MM.1S (cell line): ENCODE results near the gene IL26.

Source experiments
- DNase-seq: peaks from one replicate; pipeline ENCODE4 v3.0.0-alpha.2; 2015
- H2AFZ ChIP-seq: fragments of 300-600 bp; sonication (generic); 2 replicates; pipeline ENCODE4 v1.6.0; 2016; ENCODE audit warnings: antibody characterized with exemption, low read length
- H3F3A ChIP-seq: fragments of 300-600 bp; sonication (generic); 2 replicates; pipeline ENCODE4 v1.6.1; 2016; ENCODE audit warnings: mild to moderate bottlenecking, antibody characterized with exemption, low read length, moderate library complexity, mixed read lengths; ENCODE audit not compliant: insufficient read depth
- H3K27ac ChIP-seq: fragments of 300-600 bp; sonication (generic); 2 replicates; pipeline ENCODE4 v1.5.1; 2016; ENCODE audit warnings: mild to moderate bottlenecking, low read length
- H3K27me3 ChIP-seq: fragments of 300-600 bp; sonication (generic); replicated peaks from 2 replicates; pipeline ENCODE4 v1.6.0; 2016; ENCODE audit warnings: low read length; ENCODE audit not compliant: insufficient read depth
- H3K36me3 ChIP-seq: fragments of 300-600 bp; sonication (generic); replicated peaks from 2 replicates; pipeline ENCODE4 v1.6.1; 2016; ENCODE audit warnings: mild to moderate bottlenecking, low read length, mixed read lengths; ENCODE audit not compliant: insufficient read depth
- H3K4me1 ChIP-seq: fragments of 300-600 bp; sonication (generic); 2 replicates; pipeline ENCODE4 v1.6.1; 2016; ENCODE audit warnings: low read length, mixed read lengths
- H3K4me2 ChIP-seq: fragments of 300-600 bp; sonication (generic); 2 replicates; pipeline ENCODE4 v1.6.0; 2016; ENCODE audit warnings: low read depth, low read length
- H3K4me3 ChIP-seq: fragments of 300-600 bp; sonication (generic); 2 replicates; pipeline ENCODE4 v1.5.1; 2016; ENCODE audit warnings: low read length, mixed read lengths
- H3K79me2 ChIP-seq: fragments of 300-600 bp; sonication (generic); 2 replicates; pipeline ENCODE4 v1.6.1; 2016; ENCODE audit warnings: mixed run types, low read length, mixed read lengths
- H3K9ac ChIP-seq: fragments of 300-600 bp; sonication (generic); 2 replicates; pipeline ENCODE4 v1.6.1; 2016; ENCODE audit warnings: low read length, mixed read lengths
- H3K9me2 ChIP-seq: fragments of 300-600 bp; sonication (generic); replicated peaks from 2 replicates; pipeline ENCODE4 v1.6.1; 2016; ENCODE audit warnings: mild to moderate bottlenecking, low read length, mixed read lengths; ENCODE audit not compliant: insufficient read depth
- H3K9me3 ChIP-seq: fragments of 300-600 bp; sonication (generic); replicated peaks from 2 replicates; pipeline ENCODE4 v1.6.1; 2016; ENCODE audit warnings: mild to moderate bottlenecking, low read length, mixed read lengths; ENCODE audit not compliant: insufficient read depth
- H4K20me1 ChIP-seq: fragments of 300-600 bp; sonication (generic); 2 replicates; pipeline ENCODE4 v1.6.1; 2016; ENCODE audit warnings: mild to moderate bottlenecking, low read length, moderate library complexity, mixed read lengths; ENCODE audit not compliant: insufficient read depth
- EZH2 ChIP-seq: fragments of 300-600 bp; sonication (generic); optimal IDR thresholded peaks from 2 replicates; pipeline ENCODE3; 2017; ENCODE audit warnings: low read depth, mild to moderate bottlenecking, antibody characterized with exemption, low read length, mixed read lengths
- EZH2phosphoT487 ChIP-seq: fragments of 300-600 bp; sonication (generic); IDR thresholded peaks from 2 replicates; pipeline ENCODE4 v1.6.1; 2018; ENCODE audit warnings: antibody characterized with exemption, low read length
- TF ChIP-seq, protein P1 (sequence below): fragments of 300-600 bp; sonication (generic); IDR thresholded peaks from 2 replicates; pipeline ENCODE4 v1.5.1; 2016; ENCODE audit warnings: antibody characterized with exemption, low read length, mixed read lengths

The IL26 gene

GRCh38 chr12:68227356-68227755 is 1.7 kb upstream of the IL26 start:
- Histone ChIP-seq H3K27me3 (no peaks in the 10 kb centered on the region), H3K36me3 (no peaks in the 10 kb centered on the region), H3K27ac (no peak overlapping the region), H3K4me2 (no peak overlapping the region), H3K4me1 (0 out of 2 replicates have a peak, but pooled peaks cover 3% of the 10 kb centered on the region), H3K9ac (no peak overlapping the region), H3K9me2 (no peaks in the 10 kb centered on the region), H2AFZ (no peak overlapping the region), H3K79me2 (no peaks in the 10 kb centered on the region), H3K9me3 (no peaks in the 10 kb centered on the region), H3F3A (no peaks in the 10 kb centered on the region), H4K20me1 (no peaks in the 10 kb centered on the region), H3K4me3 (no peak overlapping the region)
- no peak for DNase-seq
- TF ChIP-seq EZH2phosphoT487 (no peak), EZH2 (no peak)
- TF ChIP-seq, protein P1, sequence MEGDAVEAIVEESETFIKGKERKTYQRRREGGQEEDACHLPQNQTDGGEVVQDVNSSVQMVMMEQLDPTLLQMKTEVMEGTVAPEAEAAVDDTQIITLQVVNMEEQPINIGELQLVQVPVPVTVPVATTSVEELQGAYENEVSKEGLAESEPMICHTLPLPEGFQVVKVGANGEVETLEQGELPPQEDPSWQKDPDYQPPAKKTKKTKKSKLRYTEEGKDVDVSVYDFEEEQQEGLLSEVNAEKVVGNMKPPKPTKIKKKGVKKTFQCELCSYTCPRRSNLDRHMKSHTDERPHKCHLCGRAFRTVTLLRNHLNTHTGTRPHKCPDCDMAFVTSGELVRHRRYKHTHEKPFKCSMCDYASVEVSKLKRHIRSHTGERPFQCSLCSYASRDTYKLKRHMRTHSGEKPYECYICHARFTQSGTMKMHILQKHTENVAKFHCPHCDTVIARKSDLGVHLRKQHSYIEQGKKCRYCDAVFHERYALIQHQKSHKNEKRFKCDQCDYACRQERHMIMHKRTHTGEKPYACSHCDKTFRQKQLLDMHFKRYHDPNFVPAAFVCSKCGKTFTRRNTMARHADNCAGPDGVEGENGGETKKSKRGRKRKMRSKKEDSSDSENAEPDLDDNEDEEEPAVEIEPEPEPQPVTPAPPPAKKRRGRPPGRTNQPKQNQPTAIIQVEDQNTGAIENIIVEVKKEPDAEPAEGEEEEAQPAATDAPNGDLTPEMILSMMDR: no peak

DNA sequence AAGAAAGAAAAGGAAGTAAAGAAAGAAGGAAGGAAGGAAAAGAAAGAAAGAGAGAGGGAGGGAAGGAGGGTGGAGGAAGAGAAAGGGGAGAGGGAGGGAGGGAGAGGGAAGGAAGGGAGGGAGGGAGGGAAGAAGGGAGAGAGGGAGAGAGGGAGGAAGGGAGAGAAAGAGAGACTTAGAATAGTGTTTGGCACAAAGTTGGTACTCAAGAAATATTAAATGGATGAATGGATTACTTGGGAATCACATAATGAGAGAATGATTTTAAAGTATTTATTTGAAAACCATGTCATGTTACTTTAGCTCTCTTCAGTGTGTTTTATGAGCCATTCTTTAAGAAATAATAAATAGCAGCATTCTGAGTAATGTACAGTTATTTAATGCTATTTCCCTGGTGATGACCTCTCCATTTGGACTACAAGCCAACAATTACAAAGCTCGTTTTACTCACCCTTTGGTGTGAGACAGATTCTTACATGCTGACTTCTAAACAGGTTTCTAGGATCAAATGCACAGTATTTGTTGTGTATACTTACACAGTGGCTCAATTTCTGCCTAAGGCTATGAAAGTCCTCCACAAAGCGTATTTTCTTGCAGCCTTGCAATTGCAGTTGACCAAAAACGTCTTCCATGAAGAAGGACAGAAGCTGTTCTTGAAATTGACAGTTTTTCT is 861 bp downstream of the IL26 start:
- TF ChIP-seq EZH2: no peak
- TF ChIP-seq, protein P1: no peak
- no peak for TF ChIP-seq EZH2phosphoT487
- Histone ChIP-seq H3K9me3 (no peaks in the 10 kb centered on the region), H3K4me3 (no peak overlapping the region), H3K36me3 (no peaks in the 10 kb centered on the region), H4K20me1 (no peaks in the 10 kb centered on the region), H3K79me2 (no peaks in the 10 kb centered on the region), H3K9me2 (no peaks in the 10 kb centered on the region), H3K27me3 (no peaks in the 10 kb centered on the region), H2AFZ (no peak overlapping the region), H3K4me2 (no peak overlapping the region), H3K9ac (no peak overlapping the region), H3K4me1 (0 out of 2 replicates have a peak, but pooled peaks cover 3% of the 10 kb centered on the region), H3F3A (no peaks in the 10 kb centered on the region), H3K27ac (no peak overlapping the region)
- no peak for DNase-seq

GRCh38 chr12:68223067-68223747 is 2.4 kb downstream of the IL26 start:
- Histone ChIP-seq H3K9me3 (no peaks in the 10 kb centered on the region), H3K27ac (no peak overlapping the region), H3K4me2 (peak overlapping the region; percentile 50), H3K79me2 (no peaks in the 10 kb centered on the region), H3K4me3 (no peak overlapping the region), H3K36me3 (no peaks in the 10 kb centered on the region), H3K27me3 (no peaks in the 10 kb centered on the region), H4K20me1 (no peaks in the 10 kb centered on the region), H2AFZ (peak overlapping the region; percentile 65; the same call in 1 of the 2 replicates), H3F3A (no peaks in the 10 kb centered on the region), H3K9ac (no peak overlapping the region), H3K4me1 (0 out of 2 replicates have a peak, but pooled peaks cover 3% of the 10 kb centered on the region), H3K9me2 (no peaks in the 10 kb centered on the region)
- TF ChIP-seq EZH2phosphoT487: no peak
- TF ChIP-seq, protein P1: peak; percentile 92
- DNase-seq: peak; percentile 69
